ENCODE results near the gene TSC22D4. TPM values are rescaled to one million over a fixed set of nuclear protein-coding genes. Genes with fewer than 3 reads are reported as not detected.
A peak's percentile ranks its signal among the peaks of the same experiment; 100 is the strongest.

Gene TSC22D4
- total and polyA plus RNA-seq, 2 experiments from 2014 or later = 19.1 to 30.7 TPM

- peak overlapping the region; percentile 90 for H3K9ac ChIP-seq
- TF ChIP-seq EZH2 (IDR thresholded peaks at IDR 0.05; ENCODE audit: insufficient read depth, poor library complexity, severe bottlenecking) (no peak), EZH2phosphoT487 (IDR thresholded peaks at IDR 0.05; ENCODE audit: insufficient read depth, low read depth) (no peak)
- no peaks in the 10 kb centered on the region for H3K9me2 ChIP-seq (ENCODE audit: insufficient read depth)
- peaks cover 53% of the 10 kb centered on the region for H3K79me2 ChIP-seq (ENCODE audit: insufficient read depth)
- H3K9me3 ChIP-seq (ENCODE audit: low read depth) = no peaks in the 10 kb centered on the region
- H2AFZ ChIP-seq = no peak overlapping the region
- peak overlapping the region; percentile 93 for H3K4me3 ChIP-seq
- H3K4me2 ChIP-seq (ENCODE audit: unreplicated experiment) = peak overlapping the region; percentile 89
- H4K20me1 ChIP-seq (ENCODE audit: insufficient read depth) = no peaks in the 10 kb centered on the region
- no peaks in the 10 kb centered on the region for H3K27me3 ChIP-seq (replicated peaks; ENCODE audit: insufficient read depth)
- 0 out of 2 replicates have a peak, but pooled peaks cover 3% of the 10 kb centered on the region for H3F3A ChIP-seq (ENCODE audit: insufficient read depth)
- in situ Hi-C loops (cut with MboI) = loop anchor here (10.0 kb wide), 1 partner anchor 217 kb away; the partner anchor contains the start of gene GIGYF1
- H3K36me3 ChIP-seq (ENCODE audit: low read depth) = no peaks in the 10 kb centered on the region; the same call in 1 of the 2 replicates
- peak overlapping the region; percentile 64; the same call in 1 of the 2 replicates for H3K27ac ChIP-seq
- WGBS, 2 experiments (ENCODE audit: low coverage in 1 of 2, low lambda C conversion rate in 2 of 2, missing lambda C conversion rate in 2 of 2) = 0 to 1% methylated on average over 5 to 16 of the region's 16 CpGs
- DNase-seq = peak; percentile 25
- H3K4me1 ChIP-seq (ENCODE audit: insufficient read depth) = peaks cover 11% of the 10 kb centered on the region; the same call in 1 of the 2 replicates
Measured at GRCh38 chr7:100477871-100478267, 1.1 kb downstream of the TSC22D4 start.

- DNase-seq = peak; percentile 52
- Histone ChIP-seq H3F3A (ENCODE audit: insufficient read depth) (0 out of 2 replicates have a peak, but pooled peaks cover 3% of the 10 kb centered on the region), H3K27ac (no peak overlapping the region), H3K9me2 (ENCODE audit: insufficient read depth) (no peaks in the 10 kb centered on the region), H2AFZ (no peak overlapping the region), H4K20me1 (ENCODE audit: insufficient read depth) (no peaks in the 10 kb centered on the region), H3K9ac (peak overlapping the region; percentile 90), H3K4me3 (peak overlapping the region; percentile 93), H3K36me3 (ENCODE audit: low read depth) (no peaks in the 10 kb centered on the region; the same call in 1 of the 2 replicates), H3K79me2 (ENCODE audit: insufficient read depth) (peaks cover 53% of the 10 kb centered on the region), H3K9me3 (ENCODE audit: low read depth) (no peaks in the 10 kb centered on the region), H3K4me1 (ENCODE audit: insufficient read depth) (peaks cover 11% of the 10 kb centered on the region; the same call in 1 of the 2 replicates), H3K4me2 (ENCODE audit: unreplicated experiment) (peak overlapping the region; percentile 89), H3K27me3 (replicated peaks; ENCODE audit: insufficient read depth) (no peaks in the 10 kb centered on the region)
- 9 to 15% methylated on average over 21 to 23 of the region's 30 CpGs for WGBS, 2 experiments (ENCODE audit: low coverage in 1 of 2, low lambda C conversion rate in 2 of 2, missing lambda C conversion rate in 2 of 2)
- TF ChIP-seq EZH2phosphoT487 (IDR thresholded peaks at IDR 0.05; ENCODE audit: insufficient read depth, low read depth) (no peak), EZH2 (IDR thresholded peaks at IDR 0.05; ENCODE audit: insufficient read depth, poor library complexity, severe bottlenecking) (no peak)
- in situ Hi-C loops (cut with MboI) = loop anchor here (10.0 kb wide), 1 partner anchor 218 kb away; the partner anchor contains the start of gene GIGYF1
Measured at GRCh38 chr7:100476903-100477870, 1.8 kb downstream of the TSC22D4 start.

GRCh38 chr7:100476101-100476780 is 2.8 kb downstream of the TSC22D4 start:
- no peaks in the 10 kb centered on the region for H4K20me1 ChIP-seq (ENCODE audit: insufficient read depth)
- no peak overlapping the region for H2AFZ ChIP-seq
- H3K4me2 ChIP-seq (ENCODE audit: unreplicated experiment) = peak overlapping the region; percentile 89
- H3K4me1 ChIP-seq (ENCODE audit: insufficient read depth) = peaks cover 11% of the 10 kb centered on the region; the same call in 1 of the 2 replicates
- H3F3A ChIP-seq (ENCODE audit: insufficient read depth) = peaks cover 8% of the 10 kb centered on the region; the same call in 1 of the 2 replicates
- TF ChIP-seq EZH2phosphoT487 (IDR thresholded peaks at IDR 0.05; ENCODE audit: insufficient read depth, low read depth) = no peak
- TF ChIP-seq EZH2 (IDR thresholded peaks at IDR 0.05; ENCODE audit: insufficient read depth, poor library complexity, severe bottlenecking) = no peak
- no peaks in the 10 kb centered on the region; the same call in 1 of the 2 replicates for H3K36me3 ChIP-seq (ENCODE audit: low read depth)
- 37 to 41% methylated on average over 4 to 6 of the region's 6 CpGs for WGBS, 2 experiments (ENCODE audit: low coverage in 1 of 2, low lambda C conversion rate in 2 of 2, missing lambda C conversion rate in 2 of 2)
- in situ Hi-C loops (cut with MboI) = loop anchor here (10.0 kb wide), 1 partner anchor 219 kb away; the partner anchor contains the start of gene GIGYF1
- H3K9me2 ChIP-seq (ENCODE audit: insufficient read depth) = no peaks in the 10 kb centered on the region
- peak overlapping the region; percentile 90 for H3K9ac ChIP-seq
- H3K27ac ChIP-seq = no peak overlapping the region
- peaks cover 53% of the 10 kb centered on the region for H3K79me2 ChIP-seq (ENCODE audit: insufficient read depth)
- DNase-seq = peak; percentile 10
- H3K9me3 ChIP-seq (ENCODE audit: low read depth) = no peaks in the 10 kb centered on the region
- no peaks in the 10 kb centered on the region for H3K27me3 ChIP-seq (replicated peaks; ENCODE audit: insufficient read depth)
- H3K4me3 ChIP-seq = peak overlapping the region; percentile 93

GRCh38 chr7:100475549-100475948 is 3.5 kb downstream of the TSC22D4 start:
- in situ Hi-C loops (cut with MboI) = loop anchor here (10.0 kb wide), 1 partner anchor 219 kb away; the partner anchor contains the start of gene GIGYF1
- no peak overlapping the region for H3K4me3 ChIP-seq
- no peaks in the 10 kb centered on the region for H3K27me3 ChIP-seq (replicated peaks; ENCODE audit: insufficient read depth)
- no peak for DNase-seq
- peaks cover 53% of the 10 kb centered on the region for H3K79me2 ChIP-seq (ENCODE audit: insufficient read depth)
- H3K4me2 ChIP-seq (ENCODE audit: unreplicated experiment) = peak overlapping the region; percentile 89
- H3K9me3 ChIP-seq (ENCODE audit: low read depth) = no peaks in the 10 kb centered on the region
- no peak overlapping the region for H3K27ac ChIP-seq
- H3K36me3 ChIP-seq (ENCODE audit: low read depth) = no peaks in the 10 kb centered on the region; the same call in 1 of the 2 replicates
- H4K20me1 ChIP-seq (ENCODE audit: insufficient read depth) = no peaks in the 10 kb centered on the region
- peaks cover 11% of the 10 kb centered on the region; the same call in 1 of the 2 replicates for H3K4me1 ChIP-seq (ENCODE audit: insufficient read depth)
- TF ChIP-seq EZH2phosphoT487 (IDR thresholded peaks at IDR 0.05; ENCODE audit: insufficient read depth, low read depth) (no peak), EZH2 (IDR thresholded peaks at IDR 0.05; ENCODE audit: insufficient read depth, poor library complexity, severe bottlenecking) (no peak)
- H3K9me2 ChIP-seq (ENCODE audit: insufficient read depth) = no peaks in the 10 kb centered on the region
- H3K9ac ChIP-seq = peak overlapping the region; percentile 90; the same call in 1 of the 2 replicates
- WGBS, 2 experiments (ENCODE audit: low coverage in 1 of 2, low lambda C conversion rate in 2 of 2, missing lambda C conversion rate in 2 of 2) = 67 to 68% methylated on average over 7 to 9 of the region's 9 CpGs
- H2AFZ ChIP-seq = no peak overlapping the region
- H3F3A ChIP-seq (ENCODE audit: insufficient read depth) = peaks cover 8% of the 10 kb centered on the region; the same call in 1 of the 2 replicates

Measured in GM23248 (cell line).